ENCODE data around the gene MYBPC2. TPM values are rescaled to one million over a fixed set of nuclear protein-coding genes. Genes with fewer than 3 reads are reported as not detected.

The MYBPC2 gene
- total RNA-seq, 2 experiments from 2014 or later, result 0.11 to 0.59 TPM

GRCh38 chr19:50450369-50451222 lies 17.9 kb downstream of the MYBPC2 start:
- Mint-ChIP-seq H3K27ac (no peak overlapping the region), H3K4me3 (no peak overlapping the region), H3K27me3 (peaks cover 8% of the 10 kb centered on the region), H3K36me3 (ENCODE audit: low read depth) (no peaks in the 10 kb centered on the region), H3K9me3 (no peaks in the 10 kb centered on the region), H3K4me1 (ENCODE audit: low read depth) (no peaks in the 10 kb centered on the region)
- TF ChIP-seq, protein P1, sequence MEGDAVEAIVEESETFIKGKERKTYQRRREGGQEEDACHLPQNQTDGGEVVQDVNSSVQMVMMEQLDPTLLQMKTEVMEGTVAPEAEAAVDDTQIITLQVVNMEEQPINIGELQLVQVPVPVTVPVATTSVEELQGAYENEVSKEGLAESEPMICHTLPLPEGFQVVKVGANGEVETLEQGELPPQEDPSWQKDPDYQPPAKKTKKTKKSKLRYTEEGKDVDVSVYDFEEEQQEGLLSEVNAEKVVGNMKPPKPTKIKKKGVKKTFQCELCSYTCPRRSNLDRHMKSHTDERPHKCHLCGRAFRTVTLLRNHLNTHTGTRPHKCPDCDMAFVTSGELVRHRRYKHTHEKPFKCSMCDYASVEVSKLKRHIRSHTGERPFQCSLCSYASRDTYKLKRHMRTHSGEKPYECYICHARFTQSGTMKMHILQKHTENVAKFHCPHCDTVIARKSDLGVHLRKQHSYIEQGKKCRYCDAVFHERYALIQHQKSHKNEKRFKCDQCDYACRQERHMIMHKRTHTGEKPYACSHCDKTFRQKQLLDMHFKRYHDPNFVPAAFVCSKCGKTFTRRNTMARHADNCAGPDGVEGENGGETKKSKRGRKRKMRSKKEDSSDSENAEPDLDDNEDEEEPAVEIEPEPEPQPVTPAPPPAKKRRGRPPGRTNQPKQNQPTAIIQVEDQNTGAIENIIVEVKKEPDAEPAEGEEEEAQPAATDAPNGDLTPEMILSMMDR (IDR thresholded peaks at IDR 0.05), result no peak
- ATAC-seq, result no peak
- CTCF ChIA-PET, result interaction anchor here (0.7 to 1.1 kb wide), 2 partner anchors 10 to 59 kb away, joined by 4 to 6 read pairs; no protein-coding TSS in a partner anchor
- intact Hi-C loops (cut with micrococcal nuclease), result no loop called here
- no peak for DNase-seq
- POLR2A ChIA-PET, result interaction anchor here (1.0 kb wide), 1 partner anchor 117 kb away, joined by 3 read pairs; no protein-coding TSS in a partner anchor

- Mint-ChIP-seq H3K36me3 (ENCODE audit: low read depth) (no peaks in the 10 kb centered on the region), H3K4me3 (no peak overlapping the region), H3K9me3 (no peaks in the 10 kb centered on the region), H3K27ac (no peak overlapping the region), H3K27me3 (peaks cover 8% of the 10 kb centered on the region), H3K4me1 (ENCODE audit: low read depth) (no peaks in the 10 kb centered on the region)
- CTCF ChIA-PET, result no interaction called here
- intact Hi-C loops (cut with micrococcal nuclease), result no loop called here
- POLR2A ChIA-PET, result interaction anchor here (1.0 kb wide), 1 partner anchor 117 kb away, joined by 3 read pairs; no protein-coding TSS in a partner anchor
- TF ChIP-seq, protein P1 (IDR thresholded peaks at IDR 0.05), result no peak
- no peak for ATAC-seq
- no peak for DNase-seq
These were observed 18.5 kb downstream of the MYBPC2 start for GRCh38 chr19:50451223-50451534.

- Mint-ChIP-seq H3K9me3 (no peaks in the 10 kb centered on the region), H3K4me3 (no peak overlapping the region), H3K36me3 (ENCODE audit: low read depth) (no peaks in the 10 kb centered on the region), H3K27ac (no peak overlapping the region), H3K27me3 (peaks cover 19% of the 10 kb centered on the region), H3K4me1 (ENCODE audit: low read depth) (no peaks in the 10 kb centered on the region)
- intact Hi-C loops (cut with micrococcal nuclease), result no loop called here
- ChIA-PET POLR2A (interaction anchor here (0.6 kb wide), 1 partner anchor 34 kb away, joined by 3 read pairs; the partner anchor contains the start of gene SPIB), CTCF (interaction anchor here (0.6 kb wide), 1 partner anchor 44 kb away, joined by 5 read pairs; no protein-coding TSS in a partner anchor)
- ATAC-seq, result no peak
- TF ChIP-seq, protein P1 (IDR thresholded peaks at IDR 0.05), result no peak
- DNase-seq, result no peak
These were observed 20.6 kb downstream of the MYBPC2 start for GRCh38 chr19:50453243-50453642.

- no peak overlapping the region for H3K27ac Mint-ChIP-seq
- peaks cover 11% of the 10 kb centered on the region for H3K4me1 Mint-ChIP-seq (ENCODE audit: low read depth)
- ATAC-seq (no peak), DNase-seq (no peak)
- H3K27me3 Mint-ChIP-seq, result peaks cover 24% of the 10 kb centered on the region
- POLR2A ChIA-PET, result no interaction called here
- intact Hi-C loops (cut with micrococcal nuclease), result no loop called here
- H3K9me3 Mint-ChIP-seq, result no peaks in the 10 kb centered on the region
- no peaks in the 10 kb centered on the region for H3K36me3 Mint-ChIP-seq (ENCODE audit: low read depth)
- no peak overlapping the region for H3K4me3 Mint-ChIP-seq
- CTCF ChIA-PET, result no interaction called here
- TF ChIP-seq, protein P1 (IDR thresholded peaks at IDR 0.05), result no peak
These were observed 23.3 kb downstream of the MYBPC2 start for GRCh38 chr19:50455992-50456391.

GRCh38 chr19:50457300-50457699 lies 24.6 kb downstream of the MYBPC2 start:
- CTCF ChIA-PET, result no interaction called here
- intact Hi-C loops (cut with micrococcal nuclease), result no loop called here

More at GRCh38 chr19:50457300-50457699, 24.6 kb downstream of the MYBPC2 start:
- H3K36me3 Mint-ChIP-seq (ENCODE audit: low read depth), result no peaks in the 10 kb centered on the region
- no peaks in the 10 kb centered on the region for H3K9me3 Mint-ChIP-seq
- POLR2A ChIA-PET, result no interaction called here
- no peak overlapping the region for H3K4me3 Mint-ChIP-seq
- H3K4me1 Mint-ChIP-seq (ENCODE audit: low read depth), result peaks cover 15% of the 10 kb centered on the region
- H3K27ac Mint-ChIP-seq, result no peak overlapping the region
- ATAC-seq (no peak), DNase-seq (no peak)
- TF ChIP-seq, protein P1 (IDR thresholded peaks at IDR 0.05), result no peak
- peaks cover 28% of the 10 kb centered on the region for H3K27me3 Mint-ChIP-seq
